Retinal pigment epithelial cell (primary cell): ENCODE results near the gene LIN9.
"Not testable (repeated sequence)": the region's sequence is repeated elsewhere in the genome, so short reads cannot be mapped to it uniquely, and the experiment has no call there.

Experiments used
- DNase-seq: peaks from one replicate; pipeline ENCODE4 v3.0.0-alpha.2; 2010; ENCODE audit warnings: low read depth
- H3K4me3 ChIP-seq: 2 replicates; pipeline ENCODE4 v1.5.1; 2011; ENCODE audit warnings: mild to moderate bottlenecking, low read length, control low read depth, moderate library complexity
- CTCF ChIP-seq: conservative IDR thresholded peaks from 2 replicates; pipeline ENCODE4 v1.5.1; 2011; ENCODE audit warnings: low read depth, low read length, control low read depth, inconsistent platforms

The LIN9 gene

GRCh38 chr1:226203655-226204054 is 105.3 kb downstream of the LIN9 start:
- no peak for DNase-seq
- no peak for TF ChIP-seq CTCF
- no peak overlapping the region for H3K4me3 ChIP-seq

GRCh38 chr1:226203240-226203639 is 105.7 kb downstream of the LIN9 start:
- no peak for TF ChIP-seq CTCF
- DNase-seq = no peak
- H3K4me3 ChIP-seq = no peak overlapping the region

GRCh38 chr1:226202666-226203065 is 106.3 kb downstream of the LIN9 start:
- H3K4me3 ChIP-seq, DNase-seq: not testable (repeated sequence)

- TF ChIP-seq CTCF = no peak
- no peak overlapping the region for H3K4me3 ChIP-seq
- no peak for DNase-seq
These were observed 106.7 kb downstream of the LIN9 start for GRCh38 chr1:226202246-226202645.

GRCh38 chr1:226201029-226201593 is 107.9 kb downstream of the LIN9 start:
- H3K4me3 ChIP-seq = no peak overlapping the region
- no peak for DNase-seq
- peak; percentile 53 for TF ChIP-seq CTCF

- no peak overlapping the region for H3K4me3 ChIP-seq
- DNase-seq = no peak
- no peak for TF ChIP-seq CTCF
These were observed 109.0 kb downstream of the LIN9 start for GRCh38 chr1:226199971-226200370.

GRCh38 chr1:226195144-226195543 is 113.8 kb downstream of the LIN9 start:
- H3K4me3 ChIP-seq = no peak overlapping the region
- DNase-seq = no peak
- TF ChIP-seq CTCF = no peak

GRCh38 chr1:226187380-226187779 is 121.6 kb downstream of the LIN9 start:
- peak overlapping the region; percentile 96 for H3K4me3 ChIP-seq
- no peak for DNase-seq
- no peak for TF ChIP-seq CTCF
